ENCODE results near the gene CYP27C1. TPM values are rescaled to one million over a fixed set of nuclear protein-coding genes. Genes with fewer than 3 reads are reported as not detected.

CYP27C1 gene
- total RNA-seq, 2 donors from 2014 or later: 1.8 TPM; not detected in 1

DNA sequence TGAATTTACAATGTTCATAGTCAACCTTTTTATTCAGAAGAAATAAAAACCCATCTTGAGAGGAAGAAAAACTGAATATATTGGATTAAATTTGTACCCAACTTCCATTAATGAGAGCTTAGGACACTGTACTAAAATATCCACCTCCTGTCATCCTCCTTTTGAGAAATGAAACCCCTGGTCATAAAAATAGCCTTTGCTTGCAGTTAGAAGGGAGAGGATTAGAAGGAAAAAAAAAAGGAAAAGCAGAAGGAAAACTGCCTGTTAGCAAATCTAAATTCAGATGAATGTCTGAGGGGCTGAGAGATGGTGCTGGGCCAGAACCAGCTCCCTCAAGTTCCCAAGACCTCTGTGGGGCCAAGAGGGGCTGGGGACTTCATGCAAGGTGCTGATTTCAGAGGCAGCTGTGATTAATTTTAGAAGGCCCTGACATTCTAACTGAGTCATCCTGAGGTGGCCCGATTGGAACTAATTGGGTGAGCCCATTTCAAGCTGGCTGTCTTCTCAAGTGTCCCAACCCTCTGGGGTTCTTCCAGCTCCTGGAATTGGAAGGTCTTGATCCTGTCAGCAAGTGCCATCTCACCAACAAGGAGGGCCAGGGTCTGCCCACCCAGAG lies 74.7 kb downstream of the CYP27C1 start:
- no peak for DNase-seq (ENCODE audit: low spot score)
- 50% methylated on average over 1 of the region's 1 CpG for WGBS
- H3K27ac ChIP-seq: peak overlapping the region in 1 of 2 donors; percentile 87

DNA sequence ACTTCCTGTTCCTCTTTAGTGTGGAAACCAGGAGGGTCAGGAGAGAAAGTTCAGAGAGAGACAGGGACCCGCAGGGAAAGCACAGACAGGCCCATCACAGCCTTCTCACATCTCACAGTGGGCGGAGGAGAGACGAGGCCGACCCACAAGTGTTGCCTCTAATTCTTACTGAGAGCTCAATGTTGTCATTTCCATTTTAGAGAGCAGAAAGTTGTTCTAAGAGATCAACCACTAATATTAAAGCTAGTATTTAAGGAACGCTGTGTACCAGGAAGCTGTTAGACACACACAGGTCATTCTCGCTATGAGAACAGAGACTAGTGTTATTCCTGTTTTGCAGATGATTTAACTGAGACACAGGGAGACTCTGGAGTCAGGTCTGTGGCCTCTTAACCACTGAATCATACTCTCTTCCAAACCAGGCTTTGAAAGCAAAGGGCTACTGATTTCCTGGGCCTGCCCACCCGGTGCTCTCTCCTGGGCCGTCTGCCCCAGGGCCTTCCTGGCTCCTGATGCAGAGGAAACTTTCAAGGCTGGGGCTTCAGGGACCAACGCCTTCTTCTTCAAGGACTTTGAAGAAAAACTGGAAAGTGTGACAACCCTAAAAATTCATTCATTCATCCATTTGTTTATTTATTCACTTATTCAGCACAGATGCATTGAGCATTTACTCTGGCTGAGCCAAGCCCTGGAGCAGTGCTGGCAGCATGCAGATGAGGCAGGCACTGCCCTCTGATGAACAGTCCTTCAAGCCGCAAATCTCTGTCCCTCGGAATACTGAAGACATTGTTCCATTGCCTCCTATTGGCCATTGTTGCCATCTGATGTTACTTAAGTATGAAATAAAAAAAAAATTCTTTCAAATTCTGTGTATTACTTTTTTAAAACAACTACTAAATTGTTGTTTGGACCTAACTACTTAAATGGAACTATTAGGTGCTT lies 76.0 kb downstream of the CYP27C1 start:
- intact Hi-C loops (cut with DNase I): no loop called here
- DNase-seq (ENCODE audit: low spot score): peak; percentile 36
- peak in 2 of 4 experiments; percentile 32 to 52 for TF ChIP-seq CTCF (IDR thresholded peaks at IDR 0.05)
- TF ChIP-seq POLR2AphosphoS5 (IDR thresholded peaks at IDR 0.05): peak; percentile 86
- no peak for TF ChIP-seq POLR2A (IDR thresholded peaks at IDR 0.05)
- Histone ChIP-seq H3K27ac (peak overlapping the region; percentile 67 to 87), H3K9me3 (no peaks in the 10 kb centered on the region), H3K36me3 (no peaks in the 10 kb centered on the region), H3K4me3 (no peak overlapping the region), H3K27me3 (replicated peaks; ENCODE audit: insufficient read depth) (no peaks in the 10 kb centered on the region), H3K4me1 (replicated peaks) (peaks cover 15% of the 10 kb centered on the region)
- WGBS: 42% methylated on average over 11 of the region's 11 CpGs

More for the DNA sequence above, 74.7 kb downstream of the CYP27C1 start:
- no peaks in the 10 kb centered on the region for H3K9me3 ChIP-seq
- H3K4me1 ChIP-seq (replicated peaks): peaks cover 15% of the 10 kb centered on the region
- intact Hi-C loops (cut with DNase I): no loop called here
- no peak for TF ChIP-seq POLR2A (IDR thresholded peaks at IDR 0.05)
- no peak for TF ChIP-seq CTCF (IDR thresholded peaks at IDR 0.05)
- no peak for TF ChIP-seq POLR2AphosphoS5 (IDR thresholded peaks at IDR 0.05)
- H3K27me3 ChIP-seq (replicated peaks; ENCODE audit: insufficient read depth): no peaks in the 10 kb centered on the region
- no peaks in the 10 kb centered on the region for H3K36me3 ChIP-seq
- H3K4me3 ChIP-seq: no peak overlapping the region

GRCh38 chr2:127142663-127143630 lies 77.2 kb downstream of the CYP27C1 start:
- intact Hi-C loops (cut with DNase I): no loop called here
- Histone ChIP-seq H3K27ac (peak overlapping the region; percentile 67 to 87), H3K9me3 (no peaks in the 10 kb centered on the region), H3K36me3 (no peaks in the 10 kb centered on the region), H3K4me1 (replicated peaks) (peaks cover 15% of the 10 kb centered on the region), H3K4me3 (no peak overlapping the region), H3K27me3 (replicated peaks; ENCODE audit: insufficient read depth) (no peaks in the 10 kb centered on the region)
- no peak for TF ChIP-seq POLR2A (IDR thresholded peaks at IDR 0.05)
- peak in 1 of 4 experiments; percentile 14 for TF ChIP-seq CTCF (IDR thresholded peaks at IDR 0.05)
- no peak for TF ChIP-seq POLR2AphosphoS5 (IDR thresholded peaks at IDR 0.05)
- DNase-seq (ENCODE audit: low spot score): no peak
- 85% methylated on average over 4 of the region's 4 CpGs for WGBS

GRCh38 chr2:127140538-127140937 lies 79.6 kb downstream of the CYP27C1 start:
- H3K4me1 ChIP-seq (replicated peaks): peaks cover 15% of the 10 kb centered on the region

More at GRCh38 chr2:127140538-127140937, 79.6 kb downstream of the CYP27C1 start:
- Histone ChIP-seq H3K9me3 (no peaks in the 10 kb centered on the region), H3K27me3 (replicated peaks; ENCODE audit: insufficient read depth) (no peaks in the 10 kb centered on the region), H3K36me3 (no peaks in the 10 kb centered on the region), H3K4me3 (no peak overlapping the region), H3K27ac (no peak overlapping the region)
- intact Hi-C loops (cut with DNase I): no loop called here
- DNase-seq (ENCODE audit: low spot score): no peak
- WGBS: 78% methylated on average over 13 of the region's 13 CpGs
- TF ChIP-seq POLR2A (IDR thresholded peaks at IDR 0.05): no peak
- no peak for TF ChIP-seq CTCF (IDR thresholded peaks at IDR 0.05)
- no peak for TF ChIP-seq POLR2AphosphoS5 (IDR thresholded peaks at IDR 0.05)
